T-helper 2 cell (primary cell): ENCODE results near the gene PSMD2.
"Not testable (repeated sequence)": the region's sequence is repeated elsewhere in the genome, so short reads cannot be mapped to it uniquely, and the experiment has no call there.

Source experiments
- DNase-seq, 5 experiments: peaks; one replicate each; pipeline versions ENCODE4 v3.0.0 to v3.0.0-alpha.2; 2012 to 2022

PSMD2 gene

GRCh38 chr3:184339451-184340135 lies 40.6 kb downstream of the PSMD2 start:
- DNase-seq, result not testable (repeated sequence)

GRCh38 chr3:184341925-184342324 lies 42.9 kb downstream of the PSMD2 start:
- no peak for DNase-seq

DNA sequence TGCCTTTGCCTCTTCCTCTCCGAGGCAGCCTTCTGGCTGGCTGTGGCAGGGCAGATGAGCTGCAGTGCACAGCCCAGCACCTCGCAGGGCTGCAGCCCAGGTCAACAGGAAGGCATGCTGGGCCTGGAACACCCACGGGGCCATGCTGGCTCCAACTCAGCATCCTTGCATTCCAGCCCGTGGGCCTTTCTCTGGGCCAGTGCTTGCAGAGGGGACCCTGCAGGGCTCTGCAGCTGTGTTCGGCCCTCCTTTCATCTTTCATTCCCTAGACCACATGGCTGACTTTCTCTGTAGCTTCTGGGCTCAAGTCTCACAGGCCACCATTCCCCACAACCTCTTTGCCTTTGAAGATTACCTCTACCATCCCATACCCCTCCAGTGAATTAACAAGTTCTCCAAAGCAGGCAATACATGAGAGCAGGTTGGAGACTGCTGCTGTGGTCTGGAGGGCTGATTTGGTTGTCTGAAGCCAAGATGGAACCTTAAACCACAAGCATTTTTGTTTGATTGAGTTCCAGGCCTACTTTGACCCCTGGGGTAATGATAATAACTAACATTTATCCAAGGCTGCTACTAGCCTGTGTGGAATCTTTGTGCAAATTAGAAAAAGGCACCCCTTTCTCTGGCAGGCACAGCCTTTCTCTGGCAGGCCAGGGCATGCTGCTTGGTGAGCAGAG lies 44.3 kb downstream of the PSMD2 start:
- no peak for DNase-seq

GRCh38 chr3:184344579-184345316 lies 45.7 kb downstream of the PSMD2 start:
- DNase-seq, result no peak

DNA sequence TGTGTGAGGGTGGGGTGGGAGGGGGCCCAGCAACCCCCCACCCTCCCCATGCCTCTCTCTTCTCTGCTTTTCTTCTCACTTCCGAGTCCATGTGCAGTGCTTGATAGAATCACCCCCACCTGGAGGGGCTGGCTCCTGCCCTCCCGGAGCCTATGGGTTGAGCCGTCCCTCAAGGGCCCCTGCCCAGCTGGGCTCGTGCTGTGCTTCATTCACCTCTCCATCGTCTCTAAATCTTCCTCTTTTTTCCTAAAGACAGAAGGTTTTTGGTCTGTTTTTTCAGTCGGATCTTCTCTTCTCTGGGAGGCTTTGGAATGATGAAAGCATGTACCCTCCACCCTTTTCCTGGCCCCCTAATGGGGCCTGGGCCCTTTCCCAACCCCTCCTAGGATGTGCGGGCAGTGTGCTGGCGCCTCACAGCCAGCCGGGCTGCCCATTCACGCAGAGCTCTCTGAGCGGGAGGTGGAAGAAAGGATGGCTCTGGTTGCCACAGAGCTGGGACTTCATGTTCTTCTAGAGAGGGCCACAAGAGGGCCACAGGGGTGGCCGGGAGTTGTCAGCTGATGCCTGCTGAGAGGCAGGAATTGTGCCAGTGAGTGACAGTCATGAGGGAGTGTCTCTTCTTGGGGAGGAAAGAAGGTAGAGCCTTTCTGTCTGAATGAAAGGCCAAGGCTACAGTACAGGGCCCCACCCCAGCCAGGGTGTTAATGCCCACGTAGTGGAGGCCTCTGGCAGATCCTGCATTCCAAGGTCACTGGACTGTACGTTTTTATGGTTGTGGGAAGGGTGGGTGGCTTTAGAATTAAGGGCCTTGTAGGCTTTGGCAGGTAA lies 46.5 kb downstream of the PSMD2 start:
- peak in 1 of 5 experiments; percentile 30 for DNase-seq

- DNase-seq, result no peak
Measured at GRCh38 chr3:184346480-184347190, 47.6 kb downstream of the PSMD2 start.

GRCh38 chr3:184347321-184348056 lies 48.4 kb downstream of the PSMD2 start:
- DNase-seq, result no peak

DNA sequence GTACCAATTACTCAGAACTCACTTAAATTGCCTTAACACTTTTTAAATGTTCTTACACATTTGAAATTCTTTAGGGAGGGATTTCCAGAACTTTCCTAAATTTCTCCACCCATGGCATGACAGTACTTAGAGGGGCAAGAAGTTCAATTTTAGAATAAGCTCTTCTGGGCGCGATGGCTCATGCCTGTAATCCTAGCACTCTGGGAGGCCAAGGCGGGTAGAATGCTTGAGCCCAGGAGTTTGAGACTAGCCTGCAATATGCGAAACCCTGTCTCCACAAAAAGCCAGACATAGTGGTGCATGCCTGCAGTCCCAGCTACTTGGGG lies 49.0 kb downstream of the PSMD2 start:
- no peak for DNase-seq

DNA sequence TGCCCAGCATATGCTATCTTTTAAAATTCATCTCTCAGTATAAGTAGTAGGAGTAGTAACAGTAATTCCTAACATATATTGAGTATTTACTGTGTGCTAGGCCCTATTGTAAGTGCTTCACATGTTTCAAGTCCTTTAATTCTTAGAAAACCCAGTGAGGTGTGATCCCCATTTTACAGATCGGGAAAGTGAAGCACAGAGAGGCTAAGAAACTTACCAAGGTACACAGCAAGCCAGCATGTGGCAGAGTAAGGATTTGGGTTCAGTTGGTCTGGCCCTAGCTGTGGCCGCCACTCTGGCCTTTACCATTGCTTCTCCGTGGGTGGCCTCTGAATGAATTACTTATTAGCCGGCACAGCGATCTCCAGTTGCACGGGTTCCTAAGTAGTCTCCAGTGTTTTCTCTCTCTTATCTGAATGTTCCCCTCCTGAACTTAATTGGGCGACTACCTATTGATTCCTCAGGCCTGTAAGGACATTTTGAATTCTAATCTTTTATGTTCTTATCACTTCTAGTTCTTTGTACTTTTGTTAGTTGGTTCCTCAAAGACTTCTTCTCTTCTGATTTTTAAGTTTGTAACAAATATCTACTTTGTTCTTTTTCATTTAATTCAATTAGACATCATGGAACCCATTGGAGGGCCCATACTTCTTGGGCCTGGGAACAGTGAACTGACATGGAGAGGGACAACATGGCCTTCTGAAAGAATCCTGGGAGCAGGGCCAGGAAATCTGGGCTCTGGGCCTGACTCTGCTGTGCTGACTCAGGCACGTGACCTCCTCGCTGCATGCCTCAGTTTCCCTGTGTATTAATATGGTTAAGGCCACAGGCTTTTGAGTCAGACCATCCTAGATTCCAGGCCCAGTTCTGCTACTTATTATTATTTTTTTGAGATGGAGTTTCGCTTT lies 50.8 kb downstream of the PSMD2 start:
- no peak for DNase-seq

DNA sequence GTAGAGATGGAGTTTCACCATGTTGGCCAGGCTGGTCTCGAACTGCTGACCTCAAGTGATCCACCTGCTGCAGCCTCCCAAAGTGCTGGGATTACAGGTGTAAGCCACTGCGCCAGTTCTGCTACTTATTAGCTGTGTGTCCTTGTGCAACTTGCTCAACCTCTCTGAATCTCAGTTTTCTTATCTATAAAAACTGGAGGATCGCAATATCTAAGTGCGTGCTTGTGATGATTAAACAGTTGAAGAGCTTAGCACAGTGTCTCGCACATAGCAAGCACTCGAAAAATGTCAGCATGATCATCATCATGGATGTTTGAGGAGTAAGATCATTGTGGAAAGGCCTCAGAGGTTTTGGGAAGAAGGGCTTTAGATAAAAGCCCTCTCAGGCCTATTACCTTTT lies 51.6 kb downstream of the PSMD2 start:
- DNase-seq, result no peak

DNA sequence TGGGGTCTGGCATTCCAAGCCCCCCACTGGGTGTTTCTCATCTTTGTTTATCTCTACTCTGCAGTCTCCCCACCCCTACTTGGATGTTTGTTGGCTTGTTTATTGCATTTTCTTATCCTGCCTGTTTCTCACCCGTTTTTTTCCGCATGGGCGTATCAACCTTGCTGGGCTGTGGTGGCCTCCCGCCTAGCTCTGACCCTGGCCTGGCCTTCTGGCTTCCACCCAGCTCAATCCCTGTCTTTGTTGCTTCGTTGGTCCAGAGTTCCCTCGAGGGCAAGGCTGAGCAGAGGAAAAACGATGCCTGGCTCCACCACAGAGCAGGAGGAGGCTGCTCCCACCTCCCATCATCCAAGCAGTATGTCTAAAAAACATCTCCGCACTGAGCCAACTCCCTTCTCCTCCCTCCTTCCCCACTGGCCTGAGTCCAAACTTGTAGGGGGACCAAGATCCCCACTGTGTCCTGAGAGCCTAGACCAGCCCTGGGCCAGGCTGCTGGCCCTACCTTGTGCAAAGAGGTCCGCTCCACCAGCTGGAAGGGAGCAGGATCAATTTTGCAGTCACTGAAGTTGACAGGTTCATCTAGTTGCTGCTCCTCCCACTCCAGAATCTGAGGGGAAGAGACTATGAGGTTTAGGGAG lies 52.6 kb downstream of the PSMD2 start:
- no peak for DNase-seq

- DNase-seq, result no peak
Measured at GRCh38 chr3:184352149-184352785, 53.2 kb downstream of the PSMD2 start.

GRCh38 chr3:184352897-184353545 lies 54.0 kb downstream of the PSMD2 start:
- DNase-seq, result no peak

DNA sequence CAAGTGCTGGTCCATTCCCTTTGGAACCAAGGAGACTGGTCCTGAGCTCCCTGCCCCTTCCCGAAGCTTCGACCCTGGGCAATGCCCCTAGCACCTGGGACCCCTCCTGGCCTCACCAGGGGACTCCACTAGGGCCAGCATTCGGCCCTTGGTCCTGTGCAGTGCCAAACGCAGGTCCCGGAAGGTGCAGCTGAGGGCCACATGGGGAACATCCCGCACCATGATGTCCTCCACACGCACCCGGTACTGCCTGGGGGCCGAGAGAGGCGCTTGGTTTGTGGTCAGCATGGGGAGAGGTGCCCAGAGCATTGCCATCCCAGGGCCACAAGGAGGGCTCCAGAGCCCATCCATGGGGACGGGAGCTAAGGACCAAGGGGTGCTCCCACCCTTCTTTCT lies 54.5 kb downstream of the PSMD2 start:
- DNase-seq, result no peak

DNA sequence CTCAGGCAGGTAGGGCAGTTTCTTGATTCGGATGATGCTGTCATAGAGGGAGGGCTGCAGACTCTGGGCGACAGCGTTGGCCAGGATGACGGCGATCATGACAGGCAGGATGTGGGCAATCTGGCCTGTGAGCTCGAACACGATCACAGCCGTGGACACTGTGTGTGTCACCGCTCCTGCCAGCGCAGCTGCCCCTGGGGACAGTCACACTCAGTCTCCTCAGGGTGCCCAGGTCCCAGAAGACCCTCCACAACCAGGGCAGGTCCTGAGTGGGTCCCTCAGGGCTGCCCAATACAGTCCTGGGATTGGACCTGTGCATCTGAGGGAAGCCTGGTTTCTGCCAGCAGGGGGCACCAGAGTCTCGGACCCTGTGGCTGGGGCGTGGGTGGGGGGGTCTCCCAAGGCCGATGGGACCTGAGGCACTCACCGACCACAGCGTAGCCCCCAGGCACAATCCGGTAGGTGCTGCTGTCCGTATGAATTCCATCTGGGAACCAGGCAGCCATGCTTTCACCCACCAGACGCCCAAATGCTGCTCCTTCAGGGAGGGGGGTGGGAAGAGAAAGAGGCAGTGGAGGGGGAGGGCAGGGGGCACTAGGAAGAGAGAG lies 55.2 kb downstream of the PSMD2 start:
- DNase-seq, result peak; percentile 27 to 70 (median 49)

DNA sequence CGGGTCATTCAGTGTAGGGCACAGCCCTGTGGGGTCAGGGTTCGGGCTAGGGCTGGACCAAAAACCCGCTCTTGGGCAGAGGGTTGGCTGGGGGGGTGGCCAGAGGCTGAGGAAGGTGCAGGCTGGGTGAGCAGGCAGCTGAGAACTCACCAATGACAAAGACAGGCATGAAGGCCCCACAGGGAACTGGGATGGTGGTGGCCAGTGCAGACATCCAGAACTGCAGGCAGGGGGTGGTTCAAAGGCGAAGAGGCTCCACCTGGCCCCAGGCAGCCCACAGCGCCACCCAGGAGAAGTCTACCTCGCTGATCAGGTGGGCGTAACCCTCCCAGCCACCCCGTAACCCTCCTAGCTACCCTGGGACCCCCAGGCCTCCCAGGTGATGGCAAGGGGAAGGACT lies 55.7 kb downstream of the PSMD2 start:
- no peak for DNase-seq

GRCh38 chr3:184355261-184356040 lies 56.4 kb downstream of the PSMD2 start:
- DNase-seq, result no peak
